SK-N-SH treated with all-trans-retinoic acid at 6 μM for 48 hours (cell line): ENCODE data around the gene TES.
A peak's percentile ranks its signal among the peaks of the same experiment; 100 is the strongest.

Experiments
- ATAC-seq: fragments of 200-7000 bp; cut with Tn5 transposase; 3 replicates; pipeline ENCODE4 v1.9.1; 2020; ENCODE audit warnings: mild to moderate bottlenecking, moderate library complexity
- ARNTL ChIP-seq: fragments of 450-650 bp; formaldehyde crosslinking; IDR thresholded peaks from 2 replicates; pipeline ENCODE4 v1.5.0; 2020; ENCODE audit warnings: low read depth, mild to moderate bottlenecking, moderate library complexity, borderline replicate concordance
- BACH2 ChIP-seq: fragments of 250-450 bp; sonication (Bioruptor Pico); IDR thresholded peaks from 2 replicates; pipeline ENCODE4 v1.9.0; 2021; ENCODE audit warnings: mild to moderate bottlenecking, borderline replicate concordance
- CSDC2 ChIP-seq: fragments of 250-450 bp; sonication (Bioruptor Pico); IDR thresholded peaks from 2 replicates; pipeline ENCODE4 v1.5.0; 2020; ENCODE audit warnings: mild to moderate bottlenecking, moderate library complexity
- CSRNP3 ChIP-seq: fragments of 250-450 bp; sonication (Bioruptor Pico); IDR thresholded peaks from 2 replicates; pipeline ENCODE4 v1.5.1; 2021; ENCODE audit warnings: mild to moderate bottlenecking, moderate library complexity
- ESRRG ChIP-seq: fragments of 250-450 bp; sonication (Bioruptor Pico); IDR thresholded peaks from 2 replicates; pipeline ENCODE4 v1.6.1; 2021; ENCODE audit warnings: mild to moderate bottlenecking
- GLIS3 ChIP-seq: fragments of 250-450 bp; sonication (Bioruptor Pico); IDR thresholded peaks from 2 replicates; pipeline ENCODE4 v1.5.0; 2020; ENCODE audit warnings: mild to moderate bottlenecking, moderate library complexity
- OSR1 ChIP-seq: fragments of 250-450 bp; sonication (Bioruptor Pico); IDR thresholded peaks from 2 replicates; pipeline ENCODE4 v1.8.0; 2022; ENCODE audit warnings: moderate library complexity, mild to moderate bottlenecking, inconsistent platforms
- PATZ1 ChIP-seq: fragments of 250-450 bp; sonication (Bioruptor Pico); IDR thresholded peaks from 2 replicates; pipeline ENCODE4 v1.8.0; 2020; ENCODE audit warnings: mild to moderate bottlenecking, moderate library complexity, borderline replicate concordance
- PPARA ChIP-seq: fragments of 250-450 bp; sonication (Bioruptor Pico); IDR thresholded peaks from 2 replicates; pipeline ENCODE4 v1.5.0; 2020; ENCODE audit warnings: mild to moderate bottlenecking, borderline replicate concordance
- RARB ChIP-seq: fragments of 250-450 bp; sonication (Bioruptor Pico); IDR thresholded peaks from 2 replicates; pipeline ENCODE4 v1.8.0; 2021; ENCODE audit warnings: mild to moderate bottlenecking, moderate library complexity
- SNAI2 ChIP-seq: fragments of 250-450 bp; sonication (Bioruptor Pico); IDR thresholded peaks from 2 replicates; pipeline ENCODE4 v1.5.0; 2020; ENCODE audit warnings: mild to moderate bottlenecking, moderate library complexity
- TCF4 ChIP-seq: fragments of 250-450 bp; sonication (Bioruptor Pico); IDR thresholded peaks from 2 replicates; pipeline ENCODE4 v1.8.0; 2021; ENCODE audit warnings: mild to moderate bottlenecking, moderate library complexity, borderline replicate concordance
- TOX ChIP-seq: fragments of 250-450 bp; sonication (Bioruptor Pico); IDR thresholded peaks from 2 replicates; pipeline ENCODE4 v1.8.0; 2021; ENCODE audit warnings: mild to moderate bottlenecking, moderate library complexity, borderline replicate concordance
- ZNF70 ChIP-seq: fragments of 450-650 bp; formaldehyde crosslinking; IDR thresholded peaks from 2 replicates; pipeline ENCODE4 v1.5.0; 2020; ENCODE audit warnings: mild to moderate bottlenecking, moderate library complexity
- ZNF8 ChIP-seq: fragments of 450-650 bp; formaldehyde crosslinking; IDR thresholded peaks from 2 replicates; pipeline ENCODE4 v1.5.0; 2020; ENCODE audit warnings: mild to moderate bottlenecking, moderate library complexity
- TF ChIP-seq, protein P1 (sequence below): fragments of 250-450 bp; sonication (Bioruptor Pico); IDR thresholded peaks from 2 replicates; pipeline ENCODE4 v1.8.0; 2021; ENCODE audit warnings: low read depth, mild to moderate bottlenecking, moderate library complexity, borderline replicate concordance
- TF ChIP-seq, protein P2 (sequence below): fragments of 250-450 bp; sonication (Bioruptor Pico); IDR thresholded peaks from 2 replicates; pipeline ENCODE4 v1.5.1; 2020; ENCODE audit warnings: low read depth, mild to moderate bottlenecking, moderate library complexity

Gene TES

GRCh38 chr7:116298576-116298975 is 88.2 kb downstream of the TES start (continued):
- TF ChIP-seq BACH2 (CRISPR knock-in tag) (no peak), CSDC2 (CRISPR knock-in tag) (no peak), OSR1 (no peak)
- TF ChIP-seq, all 23 proteins: peak for 0

DNA sequence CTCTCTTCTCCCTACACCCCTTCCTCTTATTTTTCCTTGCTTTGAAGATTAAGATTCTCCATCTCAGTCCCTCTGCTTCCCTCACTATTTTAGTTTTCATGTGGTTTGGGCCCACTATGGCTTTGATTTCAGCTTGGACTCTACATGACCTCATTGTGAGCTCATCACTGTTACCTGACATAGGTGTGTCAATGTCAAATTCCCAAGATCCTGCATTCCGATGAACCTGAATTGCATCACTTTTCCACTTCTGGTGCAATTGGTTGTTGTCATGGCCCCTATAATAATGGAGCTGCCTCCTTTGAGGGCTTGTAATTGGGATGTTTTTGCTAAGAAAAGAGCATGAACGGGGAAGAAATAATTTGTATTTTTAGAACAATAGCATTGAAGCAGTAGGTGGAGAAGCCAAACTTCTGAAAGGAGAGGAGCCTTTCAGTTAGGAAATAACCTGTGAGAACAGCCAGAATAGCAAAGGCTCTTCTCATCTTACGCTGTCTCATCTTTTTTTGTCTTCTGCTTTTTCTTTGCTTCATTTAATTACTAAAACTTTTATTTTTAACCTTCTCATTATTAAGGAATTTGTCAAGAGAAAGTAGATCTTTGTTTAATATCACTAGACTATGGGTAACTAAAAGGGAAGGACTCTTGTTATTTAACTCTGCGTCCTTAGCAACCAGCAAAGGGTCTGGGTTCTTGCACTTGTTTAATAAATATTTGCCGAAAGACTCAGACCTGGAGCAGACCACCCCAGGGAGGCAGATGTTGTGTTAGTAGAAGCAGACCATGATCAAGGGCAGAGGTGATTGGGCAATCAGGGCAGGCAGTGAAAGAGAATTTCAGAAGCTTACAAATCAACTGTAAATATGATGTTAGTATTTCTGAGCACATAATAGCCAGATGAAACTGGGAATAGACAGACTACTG is 95.4 kb downstream of the TES start:
- peak; percentile 87 for ATAC-seq
- TF ChIP-seq, protein P1, sequence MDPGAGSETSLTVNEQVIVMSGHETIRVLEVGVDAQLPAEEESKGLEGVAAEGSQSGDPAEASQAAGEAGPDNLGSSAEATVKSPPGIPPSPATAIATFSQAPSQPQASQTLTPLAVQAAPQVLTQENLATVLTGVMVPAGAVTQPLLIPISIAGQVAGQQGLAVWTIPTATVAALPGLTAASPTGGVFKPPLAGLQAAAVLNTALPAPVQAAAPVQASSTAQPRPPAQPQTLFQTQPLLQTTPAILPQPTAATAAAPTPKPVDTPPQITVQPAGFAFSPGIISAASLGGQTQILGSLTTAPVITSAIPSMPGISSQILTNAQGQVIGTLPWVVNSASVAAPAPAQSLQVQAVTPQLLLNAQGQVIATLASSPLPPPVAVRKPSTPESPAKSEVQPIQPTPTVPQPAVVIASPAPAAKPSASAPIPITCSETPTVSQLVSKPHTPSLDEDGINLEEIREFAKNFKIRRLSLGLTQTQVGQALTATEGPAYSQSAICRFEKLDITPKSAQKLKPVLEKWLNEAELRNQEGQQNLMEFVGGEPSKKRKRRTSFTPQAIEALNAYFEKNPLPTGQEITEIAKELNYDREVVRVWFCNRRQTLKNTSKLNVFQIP (CRISPR knock-in tag), result no peak
- TF ChIP-seq ESRRG, result no peak
- TF ChIP-seq ZNF8 (CRISPR knock-in tag), result no peak
- no peak for TF ChIP-seq RARB (CRISPR knock-in tag)
- TF ChIP-seq TOX (CRISPR knock-in tag), result no peak
- TF ChIP-seq GLIS3, result no peak
- no peak for TF ChIP-seq TCF4 (CRISPR knock-in tag)
- TF ChIP-seq BACH2 (CRISPR knock-in tag), result no peak
- no peak for TF ChIP-seq CSRNP3
- no peak for TF ChIP-seq OSR1
- TF ChIP-seq PPARA (CRISPR knock-in tag), result no peak
- no peak for TF ChIP-seq ZNF70
- TF ChIP-seq ARNTL (CRISPR knock-in tag), result no peak
- TF ChIP-seq, all 23 proteins: peak for 0

- ATAC-seq, result peak; percentile 28; the same call in 2 of the 3 replicates
- TF ChIP-seq SNAI2 (CRISPR knock-in tag), result no peak
These were observed 96.2 kb downstream of the TES start for GRCh38 chr7:116306409-116307048.

DNA sequence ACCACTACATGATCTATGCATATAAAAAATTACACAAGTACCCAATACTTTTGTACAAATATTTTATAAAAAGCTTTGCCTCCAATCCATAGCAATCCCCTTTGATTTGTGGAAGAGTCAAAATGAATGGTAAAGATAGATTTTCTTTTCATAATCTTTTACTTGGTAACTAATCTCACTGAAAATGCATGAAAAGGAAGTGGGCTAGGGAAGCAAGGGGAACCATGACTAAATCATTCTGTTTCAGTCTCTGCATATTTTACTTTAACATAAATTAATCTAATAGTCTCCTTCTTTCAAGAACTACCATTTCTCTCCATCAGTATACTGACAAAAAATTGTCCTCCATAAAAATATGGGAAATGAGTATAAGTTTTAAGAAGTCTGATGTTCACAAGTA is 96.9 kb downstream of the TES start:
- no peak for ATAC-seq
- TF ChIP-seq, protein P2, sequence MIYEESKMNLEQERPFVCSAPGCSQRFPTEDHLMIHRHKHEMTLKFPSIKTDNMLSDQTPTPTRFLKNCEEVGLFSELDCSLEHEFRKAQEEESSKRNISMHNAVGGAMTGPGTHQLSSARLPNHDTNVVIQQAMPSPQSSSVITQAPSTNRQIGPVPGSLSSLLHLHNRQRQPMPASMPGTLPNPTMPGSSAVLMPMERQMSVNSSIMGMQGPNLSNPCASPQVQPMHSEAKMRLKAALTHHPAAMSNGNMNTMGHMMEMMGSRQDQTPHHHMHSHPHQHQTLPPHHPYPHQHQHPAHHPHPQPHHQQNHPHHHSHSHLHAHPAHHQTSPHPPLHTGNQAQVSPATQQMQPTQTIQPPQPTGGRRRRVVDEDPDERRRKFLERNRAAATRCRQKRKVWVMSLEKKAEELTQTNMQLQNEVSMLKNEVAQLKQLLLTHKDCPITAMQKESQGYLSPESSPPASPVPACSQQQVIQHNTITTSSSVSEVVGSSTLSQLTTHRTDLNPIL (CRISPR knock-in tag), result no peak
- TF ChIP-seq ZNF8 (CRISPR knock-in tag) (no peak), PATZ1 (no peak), OSR1 (no peak)
